HL-60 (cell line): ENCODE results near the gene KRT34.

Source experiments
- DNase-seq, 2 experiments: peaks; one replicate each; pipeline ENCODE4 v3.0.0-alpha.2; 2010 to 2020; ENCODE audit warnings: low read depth in 1 of 2, low spot score in 1 of 2
- H3K27ac ChIP-seq: fragments of 250-450 bp; sonication (Bioruptor Pico); replicated peaks from 2 replicates; pipeline ENCODE4 v1.5.1; 2020; ENCODE audit warnings: mild to moderate bottlenecking, moderate library complexity
- H3K27me3 ChIP-seq: fragments of 250-450 bp; sonication (Bioruptor Pico); 2 replicates; pipeline ENCODE4 v1.5.1; 2021; ENCODE audit warnings: mild to moderate bottlenecking, moderate library complexity; ENCODE audit not compliant: insufficient read depth, poor library complexity, severe bottlenecking
- H3K4me3 ChIP-seq: replicated peaks from 2 replicates; pipeline ENCODE4 v1.5.1; 2011; ENCODE audit warnings: mild to moderate bottlenecking, control low read depth, low read length; ENCODE audit not compliant: insufficient read depth
- CTCF ChIP-seq: IDR thresholded peaks from one replicate; pipeline ENCODE4 v1.5.1; 2011; ENCODE audit warnings: low read length, control low read depth, inconsistent platforms; ENCODE audit not compliant: insufficient read depth
- GABPA ChIP-seq: IDR thresholded peaks from 2 replicates; pipeline ENCODE4 v1.6.1; 2012; ENCODE audit warnings: low read depth
- POLR2AphosphoS5 ChIP-seq: IDR thresholded peaks from 2 replicates; pipeline ENCODE4 v1.6.1; 2012; ENCODE audit warnings: low read depth
- SPI1 ChIP-seq: IDR thresholded peaks from 2 replicates; pipeline ENCODE4 v1.6.1; 2012; ENCODE audit warnings: low read depth, mild to moderate bottlenecking, borderline replicate concordance
- TF ChIP-seq, protein P1 (sequence below): IDR thresholded peaks from 2 replicates; pipeline ENCODE4 v1.6.1; 2012; ENCODE audit warnings: low read depth; ENCODE audit not compliant: insufficient replicate concordance

Gene KRT34

GRCh38 chr17:41413982-41414381 lies 31.9 kb upstream of the KRT34 start:
- DNase-seq = no peak
- Histone ChIP-seq H3K27ac (no peak overlapping the region), H3K4me3 (no peak overlapping the region), H3K27me3 (no peaks in the 10 kb centered on the region)
- no peak for TF ChIP-seq POLR2AphosphoS5
- TF ChIP-seq, protein P1, sequence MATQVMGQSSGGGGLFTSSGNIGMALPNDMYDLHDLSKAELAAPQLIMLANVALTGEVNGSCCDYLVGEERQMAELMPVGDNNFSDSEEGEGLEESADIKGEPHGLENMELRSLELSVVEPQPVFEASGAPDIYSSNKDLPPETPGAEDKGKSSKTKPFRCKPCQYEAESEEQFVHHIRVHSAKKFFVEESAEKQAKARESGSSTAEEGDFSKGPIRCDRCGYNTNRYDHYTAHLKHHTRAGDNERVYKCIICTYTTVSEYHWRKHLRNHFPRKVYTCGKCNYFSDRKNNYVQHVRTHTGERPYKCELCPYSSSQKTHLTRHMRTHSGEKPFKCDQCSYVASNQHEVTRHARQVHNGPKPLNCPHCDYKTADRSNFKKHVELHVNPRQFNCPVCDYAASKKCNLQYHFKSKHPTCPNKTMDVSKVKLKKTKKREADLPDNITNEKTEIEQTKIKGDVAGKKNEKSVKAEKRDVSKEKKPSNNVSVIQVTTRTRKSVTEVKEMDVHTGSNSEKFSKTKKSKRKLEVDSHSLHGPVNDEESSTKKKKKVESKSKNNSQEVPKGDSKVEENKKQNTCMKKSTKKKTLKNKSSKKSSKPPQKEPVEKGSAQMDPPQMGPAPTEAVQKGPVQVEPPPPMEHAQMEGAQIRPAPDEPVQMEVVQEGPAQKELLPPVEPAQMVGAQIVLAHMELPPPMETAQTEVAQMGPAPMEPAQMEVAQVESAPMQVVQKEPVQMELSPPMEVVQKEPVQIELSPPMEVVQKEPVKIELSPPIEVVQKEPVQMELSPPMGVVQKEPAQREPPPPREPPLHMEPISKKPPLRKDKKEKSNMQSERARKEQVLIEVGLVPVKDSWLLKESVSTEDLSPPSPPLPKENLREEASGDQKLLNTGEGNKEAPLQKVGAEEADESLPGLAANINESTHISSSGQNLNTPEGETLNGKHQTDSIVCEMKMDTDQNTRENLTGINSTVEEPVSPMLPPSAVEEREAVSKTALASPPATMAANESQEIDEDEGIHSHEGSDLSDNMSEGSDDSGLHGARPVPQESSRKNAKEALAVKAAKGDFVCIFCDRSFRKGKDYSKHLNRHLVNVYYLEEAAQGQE = no peak

- no peak for TF ChIP-seq GABPA
- TF ChIP-seq POLR2AphosphoS5 = no peak
- TF ChIP-seq, protein P1 = no peak
- TF ChIP-seq SPI1 = no peak
- TF ChIP-seq CTCF = no peak
- H3K27me3 ChIP-seq = no peaks in the 10 kb centered on the region
- no peak for DNase-seq
- no peak overlapping the region for H3K27ac ChIP-seq
- no peak overlapping the region for H3K4me3 ChIP-seq
Measured at GRCh38 chr17:41413353-41413957, 31.3 kb upstream of the KRT34 start.

DNA sequence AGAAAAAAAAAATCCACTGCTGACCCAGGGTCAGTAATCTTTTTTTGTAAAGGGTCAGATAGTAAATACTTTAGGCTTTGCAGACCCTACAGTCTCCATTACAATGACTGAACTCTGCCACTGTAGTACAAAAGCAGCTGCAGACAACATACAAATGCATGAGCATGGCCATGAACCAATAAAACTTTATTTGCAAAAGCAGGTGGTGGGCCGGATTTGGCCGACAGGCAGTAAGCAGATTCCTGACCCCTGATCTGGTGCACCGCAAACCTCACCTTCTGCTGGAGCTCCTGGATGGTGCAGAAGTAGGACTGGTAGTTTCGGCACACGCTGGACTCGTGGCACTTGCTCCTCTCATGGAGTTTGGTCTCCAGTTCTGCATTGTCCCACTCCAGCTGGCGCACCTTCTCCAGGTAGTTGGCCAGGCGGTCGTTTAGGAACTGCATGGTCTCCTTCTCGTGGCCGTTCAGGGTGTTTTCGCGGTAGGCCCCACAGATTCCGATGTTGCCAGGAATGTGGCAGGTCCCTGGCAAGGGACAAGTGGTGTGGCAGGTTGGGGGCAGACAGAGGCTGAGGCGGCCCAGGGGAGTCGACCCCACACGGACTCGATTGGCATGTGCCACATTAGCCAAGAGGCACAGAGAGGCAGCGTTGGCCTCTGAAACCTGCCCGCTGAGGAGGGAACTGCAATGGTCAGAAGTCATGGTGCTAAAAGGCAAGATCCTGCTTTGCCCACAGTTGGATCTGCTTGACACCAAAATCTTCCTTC lies 29.1 kb upstream of the KRT34 start:
- no peak for DNase-seq
- TF ChIP-seq GABPA = no peak
- no peak for TF ChIP-seq CTCF
- TF ChIP-seq, protein P1 = no peak
- TF ChIP-seq SPI1 = no peak
- TF ChIP-seq POLR2AphosphoS5 = no peak
- Histone ChIP-seq H3K27ac (no peak overlapping the region), H3K27me3 (no peaks in the 10 kb centered on the region), H3K4me3 (no peak overlapping the region)
